Ovary (tissue), 3 donors: ENCODE measurements around the gene PTPRQ.

Experiments
- CTCF ChIP-seq, 3 donors: fragments of 450-650 bp in 2 of 3; fragments of 200-600 bp in 1 of 3; IDR thresholded peaks; one replicate each; pipeline versions ENCODE4 v1.5.1 to v1.8.0; 2016 to 2022; ENCODE audit warnings: antibody characterized with exemption in 3 of 3, mild to moderate bottlenecking in 1 of 3
- EP300 ChIP-seq: sonication (generic); formaldehyde crosslinking; IDR thresholded peaks from one replicate; pipeline ENCODE4 v1.6.1; 2017; ENCODE audit warnings: antibody characterized with exemption
- POLR2A ChIP-seq: fragments of 450-650 bp; IDR thresholded peaks from one replicate; pipeline ENCODE4 v1.6.1; 2017; ENCODE audit warnings: antibody characterized with exemption, mild to moderate bottlenecking, moderate library complexity
- donor health status: DM: no; HTN: no; CAD: no.

DNA sequence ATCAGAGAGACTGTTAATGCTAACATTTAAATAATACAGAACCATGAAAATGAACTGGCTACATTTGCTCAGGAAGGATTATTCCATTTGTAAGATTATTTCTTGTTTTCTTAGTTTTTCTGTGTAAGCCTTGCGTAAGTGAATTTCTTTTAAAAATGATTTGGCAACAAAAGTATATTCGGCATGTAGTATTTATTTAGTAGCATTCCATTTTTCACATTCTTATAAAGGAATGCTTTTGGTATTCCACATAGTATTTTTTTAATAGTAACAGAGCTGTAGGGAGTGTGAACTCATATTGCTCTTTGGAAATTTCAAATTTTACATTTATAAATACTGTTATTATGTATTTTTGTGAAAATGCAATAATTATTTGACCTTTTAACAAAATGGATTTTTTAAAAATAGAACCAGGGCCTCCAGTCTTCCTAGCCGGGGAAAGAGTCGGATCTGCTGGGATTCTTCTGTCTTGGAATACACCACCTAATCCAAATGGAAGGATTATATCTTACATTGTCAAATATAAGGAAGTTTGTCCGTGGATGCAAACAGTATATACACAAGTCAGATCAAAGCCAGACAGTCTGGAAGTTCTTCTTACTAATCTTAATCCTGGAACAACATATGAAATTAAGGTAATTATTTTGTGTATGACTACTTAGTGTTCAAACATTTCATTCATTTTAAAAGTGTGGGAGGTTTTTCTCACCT, 1.2 kb downstream of the PTPRQ start:
- no peak for TF ChIP-seq EP300
- no peak for TF ChIP-seq CTCF (IDR thresholded peaks at IDR 0.05)
- TF ChIP-seq POLR2A, result no peak
